GM12878 (cell line): ENCODE results near the gene A2ML1. TPM values are rescaled to one million over a fixed set of nuclear protein-coding genes. Genes with fewer than 3 reads are reported as not detected.

ENCODE experiments used
- ATAC-seq: fragments of 200-7000 bp; cut with Tn5 transposase; 3 replicates; pipeline ENCODE4 v1.9.1; 2020; ENCODE audit warnings: mild to moderate bottlenecking, moderate library complexity
- BruUV-seq: library from RNA; stranded (reverse); fragments of 400-500 nt; replicated peaks from 2 replicates; lab custom pipeline; 2021; lab: Mats Ljungman, UMichigan
- CTCF ChIA-PET: fragments of 300-600 bp; sonication (Branson Sonifier 250); formaldehyde crosslinking; extraction: SDS; loops from one replicate; lab custom pipeline; 2021; ENCODE audit warnings: inconsistent platforms; lab: Yijun Ruan, JAX
- POLR2A ChIA-PET: fragments of 350-600 bp; formaldehyde crosslinking; extraction: SDS; loops from one replicate; lab custom pipeline; 2021; ENCODE audit warnings: inconsistent platforms; lab: Charles Lee
- RAD21 ChIA-PET: fragments of 300-600 bp; sonication (Branson Sonifier 250); formaldehyde crosslinking; loops from one replicate; lab custom pipeline; 2023; ENCODE audit warnings: antibody characterized with exemption; ENCODE audit not compliant: unreplicated experiment; lab: Charles Lee
- SMC1A ChIA-PET: fragments of 300-600 bp; sonication (Branson Sonifier 250); formaldehyde crosslinking; loops from one replicate; lab custom pipeline; 2023; ENCODE audit not compliant: unreplicated experiment, uncharacterized antibody; lab: Charles Lee
- DNase-seq: peaks from one replicate; pipeline ENCODE4 v3.0.0-alpha.2; 2011; ENCODE audit warnings: low read depth, low spot score
- FAIRE-seq: peaks from 3 replicates; lab custom pipeline; 2011; peaks lifted over from hg19 to GRCh38; lab: Jason Lieb, UNC
- H2AFZ ChIP-seq: 2 replicates; pipeline ENCODE4 v1.6.0; 2011; ENCODE audit warnings: low read depth, low read length, control low read depth; ENCODE audit not compliant: control insufficient read depth
- H3K27ac ChIP-seq: 2 replicates; pipeline ENCODE4 v1.5.1; 2011; ENCODE audit warnings: control low read depth; ENCODE audit not compliant: control insufficient read depth, insufficient read depth
- H3K27me3 ChIP-seq, 2 experiments: replicated peaks in 1 of 2; 2 replicates each; pipeline versions ENCODE4 v1.6.0 to v1.6.1; 2011; ENCODE audit warnings: low read length in 1 of 2; ENCODE audit not compliant: control insufficient read depth in 2 of 2, insufficient read depth in 2 of 2
- H3K36me3 ChIP-seq, 2 experiments: 2 replicates each; pipeline ENCODE4 v1.5.1; 2011; ENCODE audit warnings: low read length in 1 of 2; ENCODE audit not compliant: control insufficient read depth in 2 of 2, insufficient read depth in 2 of 2
- H3K4me1 ChIP-seq: 2 replicates; pipeline ENCODE4 v1.6.1; 2011; ENCODE audit warnings: mild to moderate bottlenecking, low read length, moderate library complexity, mixed read lengths; ENCODE audit not compliant: control insufficient read depth, insufficient read depth
- H3K4me2 ChIP-seq: 2 replicates; pipeline ENCODE4 v1.6.0; 2011; ENCODE audit warnings: control low read depth; ENCODE audit not compliant: control insufficient read depth, insufficient read depth
- H3K4me3 ChIP-seq: fragments of 200-600 bp; sonication (generic); 2 replicates; pipeline ENCODE4 v1.5.1; 2016
- H3K79me2 ChIP-seq: 2 replicates; pipeline ENCODE4 v1.6.0; 2011; ENCODE audit warnings: low read length; ENCODE audit not compliant: control insufficient read depth, insufficient read depth
- H3K9ac ChIP-seq: 2 replicates; pipeline ENCODE4 v1.8.0; 2011; ENCODE audit warnings: low read length, control low read depth, mixed read lengths; ENCODE audit not compliant: control insufficient read depth, insufficient read depth
- H3K9me3 ChIP-seq: replicated peaks from 3 replicates; pipeline ENCODE4 v1.5.1; 2011; ENCODE audit warnings: mild to moderate bottlenecking, low read length; ENCODE audit not compliant: control insufficient read depth, insufficient read depth
- H4K20me1 ChIP-seq: 2 replicates; pipeline ENCODE4 v1.6.0; 2011; ENCODE audit not compliant: control insufficient read depth, insufficient read depth
- MTA2 ChIP-seq: fragments of 450-650 bp; IDR thresholded peaks from 2 replicates; pipeline ENCODE4 v1.6.1; 2016; ENCODE audit warnings: low read depth, mild to moderate bottlenecking, moderate library complexity
- NFIC ChIP-seq: IDR thresholded peaks from 2 replicates; pipeline ENCODE4 v1.6.1; 2012; ENCODE audit warnings: low read depth, mild to moderate bottlenecking, inconsistent platforms, low read length, moderate library complexity
- POLR2AphosphoS2 ChIP-seq: IDR thresholded peaks from 2 replicates; pipeline ENCODE4 v1.6.1; 2011; ENCODE audit warnings: low read depth, mild to moderate bottlenecking, low read length, improper control_type of control experiment, moderate library complexity
- RAD21 ChIP-seq: IDR thresholded peaks from 2 replicates; pipeline ENCODE4 v1.6.1; 2011; ENCODE audit warnings: mild to moderate bottlenecking, low read depth, low read length, moderate library complexity; ENCODE audit not compliant: insufficient read depth
- RELA ChIP-seq: fragments of 450-650 bp; IDR thresholded peaks from 2 replicates; pipeline ENCODE4 v1.8.0; 2014; ENCODE audit warnings: borderline replicate concordance; ENCODE audit not compliant: partially characterized antibody
- SMC3 ChIP-seq: IDR thresholded peaks from 2 replicates; pipeline ENCODE4 v1.6.1; 2011; ENCODE audit warnings: low read length, improper control_type of control experiment, borderline replicate concordance
- SREBF1 ChIP-seq: IDR thresholded peaks from 2 replicates; pipeline ENCODE4 v1.6.1; 2012; ENCODE audit warnings: mild to moderate bottlenecking, low read length
- WGBS: methylation state at CpG from one replicate; pipeline ENCODE4 v1.1.6; 2016; ENCODE audit warnings: low lambda C conversion rate; ENCODE audit not compliant: insufficient replicate concordance, insufficient coverage; ENCODE audit errors: missing lambda C conversion rate; 5-methylcytosine and 5-hydroxymethylcytosine counted together
- in situ Hi-C: fragments of 300-500 bp; cut with MboI; formaldehyde crosslinking; loops from 9 replicates; pipeline ENCODE4 v1.14.3; 2018; ENCODE audit warnings: mixed read lengths
- intact Hi-C: fragments of 100-400 bp; cut with micrococcal nuclease; formaldehyde crosslinking; loops from one replicate; pipeline ENCODE4 v1.14.2; 2022; ENCODE audit not compliant: unreplicated experiment
- polyA plus RNA-seq, 11 experiments: library from polyadenylated mRNA; depleted of rRNA in 4 of 11; unstranded in 6 of 11; stranded (reverse) in 5 of 11; fragments of >200 nt; fragmentation: Nextera tagmentation in 4 of 11; fragmentation: Illumina TruSeq in 1 of 11; extraction: Ambion mirVana in 4 of 11; extraction: Trizol in 1 of 11; gene quantifications; 1 replicate in 1 of 11; 2 replicates in 10 of 11; pipeline versions ENCODE4 v1.2.1 to v1.2.3, GENCODE V29; 2011 to 2016; ENCODE audit warnings: inconsistent platforms in 2 of 11, missing spikeins in 2 of 11, low read depth in 1 of 11
- total RNA-seq, 4 experiments: library from RNA; depleted of rRNA in 3 of 4; stranded (reverse); fragments of >200 nt in 3 of 4; fragmentation: Illumina TruSeq in 1 of 4; extraction: Trizol in 1 of 4; gene quantifications; 2 replicates each; pipeline versions ENCODE4 v1.2.1 to v1.2.3, GENCODE V29; 2013 to 2021
- TF ChIP-seq, protein P1 (sequence below): fragments of 450-650 bp; IDR thresholded peaks from 2 replicates; pipeline ENCODE4 v1.6.1; 2017; ENCODE audit warnings: mild to moderate bottlenecking, moderate library complexity
- TF ChIP-seq, protein P2 (sequence below), 3 experiments: IDR thresholded peaks in 2 of 3; conservative IDR thresholded peaks in 1 of 3; 2 replicates each; pipeline ENCODE4 v1.5.1; 2011; ENCODE audit warnings: low read depth in 3 of 3, low read length in 3 of 3, mild to moderate bottlenecking in 3 of 3, control low read depth in 2 of 3, moderate library complexity in 2 of 3, inconsistent platforms in 1 of 3, mixed read lengths in 1 of 3; ENCODE audit not compliant: control insufficient read depth in 2 of 3, insufficient read depth in 1 of 3; ENCODE audit errors: extremely low read depth in 1 of 3

The A2ML1 gene
- total and polyA plus RNA-seq, 10 of the 15 experiments (the other 5 are each of a cell fraction or from before 2014, with no cell fraction given), result not detected

DNA sequence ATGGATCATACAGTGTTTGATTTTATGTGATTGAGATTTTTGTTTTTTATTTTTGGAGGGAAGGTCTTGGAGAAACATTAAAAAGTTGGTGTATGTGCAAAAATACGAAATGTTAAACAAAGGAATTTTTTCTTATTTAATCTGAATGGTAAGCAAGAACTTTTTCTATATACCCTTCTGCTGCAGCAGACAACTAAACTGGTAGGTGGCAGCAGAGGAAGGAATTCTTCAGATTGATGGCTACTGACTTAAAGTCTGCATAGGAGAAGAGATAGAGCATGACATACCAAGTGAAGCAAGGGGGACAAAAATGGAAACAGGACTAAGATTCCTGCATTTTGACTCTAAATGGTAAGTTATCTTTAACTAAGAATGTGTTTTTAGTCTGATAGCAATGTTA lies 42.0 kb upstream of the A2ML1 start:
- Histone ChIP-seq H3K4me2 (no peak overlapping the region), H3K27me3 (no peaks in the 10 kb centered on the region; a peak in 1 of 4 replicates), H4K20me1 (no peaks in the 10 kb centered on the region), H3K79me2 (no peaks in the 10 kb centered on the region), H3K9ac (no peak overlapping the region), H3K36me3 (no peaks in the 10 kb centered on the region), H3K27ac (no peak overlapping the region), H3K4me3 (no peak overlapping the region), H3K4me1 (no peaks in the 10 kb centered on the region), H3K9me3 (no peaks in the 10 kb centered on the region), H2AFZ (no peak overlapping the region)
- in situ Hi-C loops, result no loop called here
- TF ChIP-seq SREBF1 (no peak), MTA2 (no peak), RAD21 (peak; percentile 40; the same call in 1 of the 2 replicates), SMC3 (0 out of 2 replicates have a peak, but pooled peaks have one; percentile 9), RELA (no peak), POLR2AphosphoS2 (no peak), NFIC (no peak)
- TF ChIP-seq, protein P1, sequence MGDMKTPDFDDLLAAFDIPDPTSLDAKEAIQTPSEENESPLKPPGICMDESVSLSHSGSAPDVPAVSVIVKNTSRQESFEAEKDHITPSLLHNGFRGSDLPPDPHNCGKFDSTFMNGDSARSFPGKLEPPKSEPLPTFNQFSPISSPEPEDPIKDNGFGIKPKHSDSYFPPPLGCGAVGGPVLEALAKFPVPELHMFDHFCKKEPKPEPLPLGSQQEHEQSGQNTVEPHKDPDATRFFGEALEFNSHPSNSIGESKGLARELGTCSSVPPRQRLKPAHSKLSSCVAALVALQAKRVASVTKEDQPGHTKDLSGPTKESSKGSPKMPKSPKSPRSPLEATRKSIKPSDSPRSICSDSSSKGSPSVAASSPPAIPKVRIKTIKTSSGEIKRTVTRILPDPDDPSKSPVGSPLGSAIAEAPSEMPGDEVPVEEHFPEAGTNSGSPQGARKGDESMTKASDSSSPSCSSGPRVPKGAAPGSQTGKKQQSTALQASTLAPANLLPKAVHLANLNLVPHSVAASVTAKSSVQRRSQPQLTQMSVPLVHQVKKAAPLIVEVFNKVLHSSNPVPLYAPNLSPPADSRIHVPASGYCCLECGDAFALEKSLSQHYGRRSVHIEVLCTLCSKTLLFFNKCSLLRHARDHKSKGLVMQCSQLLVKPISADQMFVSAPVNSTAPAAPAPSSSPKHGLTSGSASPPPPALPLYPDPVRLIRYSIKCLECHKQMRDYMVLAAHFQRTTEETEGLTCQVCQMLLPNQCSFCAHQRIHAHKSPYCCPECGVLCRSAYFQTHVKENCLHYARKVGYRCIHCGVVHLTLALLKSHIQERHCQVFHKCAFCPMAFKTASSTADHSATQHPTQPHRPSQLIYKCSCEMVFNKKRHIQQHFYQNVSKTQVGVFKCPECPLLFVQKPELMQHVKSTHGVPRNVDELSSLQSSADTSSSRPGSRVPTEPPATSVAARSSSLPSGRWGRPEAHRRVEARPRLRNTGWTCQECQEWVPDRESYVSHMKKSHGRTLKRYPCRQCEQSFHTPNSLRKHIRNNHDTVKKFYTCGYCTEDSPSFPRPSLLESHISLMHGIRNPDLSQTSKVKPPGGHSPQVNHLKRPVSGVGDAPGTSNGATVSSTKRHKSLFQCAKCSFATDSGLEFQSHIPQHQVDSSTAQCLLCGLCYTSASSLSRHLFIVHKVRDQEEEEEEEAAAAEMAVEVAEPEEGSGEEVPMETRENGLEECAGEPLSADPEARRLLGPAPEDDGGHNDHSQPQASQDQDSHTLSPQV, result no peak
- TF ChIP-seq, protein P2, sequence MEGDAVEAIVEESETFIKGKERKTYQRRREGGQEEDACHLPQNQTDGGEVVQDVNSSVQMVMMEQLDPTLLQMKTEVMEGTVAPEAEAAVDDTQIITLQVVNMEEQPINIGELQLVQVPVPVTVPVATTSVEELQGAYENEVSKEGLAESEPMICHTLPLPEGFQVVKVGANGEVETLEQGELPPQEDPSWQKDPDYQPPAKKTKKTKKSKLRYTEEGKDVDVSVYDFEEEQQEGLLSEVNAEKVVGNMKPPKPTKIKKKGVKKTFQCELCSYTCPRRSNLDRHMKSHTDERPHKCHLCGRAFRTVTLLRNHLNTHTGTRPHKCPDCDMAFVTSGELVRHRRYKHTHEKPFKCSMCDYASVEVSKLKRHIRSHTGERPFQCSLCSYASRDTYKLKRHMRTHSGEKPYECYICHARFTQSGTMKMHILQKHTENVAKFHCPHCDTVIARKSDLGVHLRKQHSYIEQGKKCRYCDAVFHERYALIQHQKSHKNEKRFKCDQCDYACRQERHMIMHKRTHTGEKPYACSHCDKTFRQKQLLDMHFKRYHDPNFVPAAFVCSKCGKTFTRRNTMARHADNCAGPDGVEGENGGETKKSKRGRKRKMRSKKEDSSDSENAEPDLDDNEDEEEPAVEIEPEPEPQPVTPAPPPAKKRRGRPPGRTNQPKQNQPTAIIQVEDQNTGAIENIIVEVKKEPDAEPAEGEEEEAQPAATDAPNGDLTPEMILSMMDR (IDR thresholded peaks at IDR 0.05 in 2 of 3, conservative IDR thresholded peaks at IDR 0.05 in 1 of 3; ENCODE audit: control insufficient read depth in 2 of 3, extremely low read depth in 1 of 3, insufficient read depth in 1 of 3, low read depth in 3 of 3, low read length in 3 of 3), result peak; percentile 19 to 25 (median 24); a peak in 2 of 6 replicates
- POLR2A ChIA-PET, result no interaction called here
- BruUV-seq, result no TSS peak
- SMC1A ChIA-PET, result no interaction called here
- no peak for DNase-seq
- 0 out of 3 replicates have a peak, but pooled peaks have one; percentile 42 for ATAC-seq
- CTCF ChIA-PET, result interaction anchor here (0.9 kb wide), 1 partner anchor 269 kb away, joined by 3 read pairs; no protein-coding TSS in a partner anchor
- peak; percentile 13 for FAIRE-seq
- intact Hi-C loops, result loop anchor here (5.0 kb wide), 2 partner anchors 238 to 262 kb away; partner anchors contain the start of gene CLEC4E
- RAD21 ChIA-PET, result no interaction called here
- 29% methylated on average over 1 of the region's 1 CpG for WGBS
